HL-60 (cell line): ENCODE data around the gene LCOR.

ENCODE experiments used
- GABPA ChIP-seq: IDR thresholded peaks from 2 replicates; pipeline ENCODE4 v1.6.1; 2012; ENCODE audit warnings: low read depth
- POLR2AphosphoS5 ChIP-seq: IDR thresholded peaks from 2 replicates; pipeline ENCODE4 v1.6.1; 2012; ENCODE audit warnings: low read depth
- TF ChIP-seq, protein P1 (sequence below): IDR thresholded peaks from one replicate; pipeline ENCODE4 v1.5.1; 2011; ENCODE audit warnings: low read length, control low read depth, inconsistent platforms; ENCODE audit not compliant: insufficient read depth
- TF ChIP-seq, protein P2 (sequence below): IDR thresholded peaks from 2 replicates; pipeline ENCODE4 v1.6.1; 2012; ENCODE audit warnings: low read depth; ENCODE audit not compliant: insufficient replicate concordance

DNA sequence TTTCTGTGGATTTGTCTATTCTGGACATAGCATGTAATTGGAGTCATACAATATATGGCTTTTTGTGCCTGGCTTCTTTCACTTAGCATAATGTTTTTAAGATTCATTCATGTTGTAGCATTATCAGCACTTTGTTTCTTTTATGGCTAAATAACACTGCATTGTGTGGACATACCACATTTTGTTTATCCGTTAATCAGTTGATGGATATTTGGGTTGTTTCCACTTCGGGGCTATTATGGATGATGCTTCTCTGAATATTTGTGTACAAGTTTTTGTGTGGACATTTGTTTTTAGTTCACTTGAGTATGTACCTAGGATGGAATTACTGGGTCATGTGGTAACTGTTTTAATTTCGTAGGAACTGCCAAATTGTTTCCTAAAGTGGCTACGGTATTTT lies 6.4 kb downstream of the LCOR start:
- TF ChIP-seq, protein P1, sequence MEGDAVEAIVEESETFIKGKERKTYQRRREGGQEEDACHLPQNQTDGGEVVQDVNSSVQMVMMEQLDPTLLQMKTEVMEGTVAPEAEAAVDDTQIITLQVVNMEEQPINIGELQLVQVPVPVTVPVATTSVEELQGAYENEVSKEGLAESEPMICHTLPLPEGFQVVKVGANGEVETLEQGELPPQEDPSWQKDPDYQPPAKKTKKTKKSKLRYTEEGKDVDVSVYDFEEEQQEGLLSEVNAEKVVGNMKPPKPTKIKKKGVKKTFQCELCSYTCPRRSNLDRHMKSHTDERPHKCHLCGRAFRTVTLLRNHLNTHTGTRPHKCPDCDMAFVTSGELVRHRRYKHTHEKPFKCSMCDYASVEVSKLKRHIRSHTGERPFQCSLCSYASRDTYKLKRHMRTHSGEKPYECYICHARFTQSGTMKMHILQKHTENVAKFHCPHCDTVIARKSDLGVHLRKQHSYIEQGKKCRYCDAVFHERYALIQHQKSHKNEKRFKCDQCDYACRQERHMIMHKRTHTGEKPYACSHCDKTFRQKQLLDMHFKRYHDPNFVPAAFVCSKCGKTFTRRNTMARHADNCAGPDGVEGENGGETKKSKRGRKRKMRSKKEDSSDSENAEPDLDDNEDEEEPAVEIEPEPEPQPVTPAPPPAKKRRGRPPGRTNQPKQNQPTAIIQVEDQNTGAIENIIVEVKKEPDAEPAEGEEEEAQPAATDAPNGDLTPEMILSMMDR: no peak
- TF ChIP-seq POLR2AphosphoS5 (no peak), GABPA (no peak)
- TF ChIP-seq, protein P2, sequence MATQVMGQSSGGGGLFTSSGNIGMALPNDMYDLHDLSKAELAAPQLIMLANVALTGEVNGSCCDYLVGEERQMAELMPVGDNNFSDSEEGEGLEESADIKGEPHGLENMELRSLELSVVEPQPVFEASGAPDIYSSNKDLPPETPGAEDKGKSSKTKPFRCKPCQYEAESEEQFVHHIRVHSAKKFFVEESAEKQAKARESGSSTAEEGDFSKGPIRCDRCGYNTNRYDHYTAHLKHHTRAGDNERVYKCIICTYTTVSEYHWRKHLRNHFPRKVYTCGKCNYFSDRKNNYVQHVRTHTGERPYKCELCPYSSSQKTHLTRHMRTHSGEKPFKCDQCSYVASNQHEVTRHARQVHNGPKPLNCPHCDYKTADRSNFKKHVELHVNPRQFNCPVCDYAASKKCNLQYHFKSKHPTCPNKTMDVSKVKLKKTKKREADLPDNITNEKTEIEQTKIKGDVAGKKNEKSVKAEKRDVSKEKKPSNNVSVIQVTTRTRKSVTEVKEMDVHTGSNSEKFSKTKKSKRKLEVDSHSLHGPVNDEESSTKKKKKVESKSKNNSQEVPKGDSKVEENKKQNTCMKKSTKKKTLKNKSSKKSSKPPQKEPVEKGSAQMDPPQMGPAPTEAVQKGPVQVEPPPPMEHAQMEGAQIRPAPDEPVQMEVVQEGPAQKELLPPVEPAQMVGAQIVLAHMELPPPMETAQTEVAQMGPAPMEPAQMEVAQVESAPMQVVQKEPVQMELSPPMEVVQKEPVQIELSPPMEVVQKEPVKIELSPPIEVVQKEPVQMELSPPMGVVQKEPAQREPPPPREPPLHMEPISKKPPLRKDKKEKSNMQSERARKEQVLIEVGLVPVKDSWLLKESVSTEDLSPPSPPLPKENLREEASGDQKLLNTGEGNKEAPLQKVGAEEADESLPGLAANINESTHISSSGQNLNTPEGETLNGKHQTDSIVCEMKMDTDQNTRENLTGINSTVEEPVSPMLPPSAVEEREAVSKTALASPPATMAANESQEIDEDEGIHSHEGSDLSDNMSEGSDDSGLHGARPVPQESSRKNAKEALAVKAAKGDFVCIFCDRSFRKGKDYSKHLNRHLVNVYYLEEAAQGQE: no peak
